Measurements from ENCODE around the gene SPATA13. TPM values are rescaled to one million over a fixed set of nuclear protein-coding genes. Genes with fewer than 3 reads are reported as not detected.
A peak's percentile ranks its signal among the peaks of the same experiment; 100 is the strongest.

Gene SPATA13
- total RNA-seq, 1 experiment from 2014 or later = 14.1 TPM

DNA sequence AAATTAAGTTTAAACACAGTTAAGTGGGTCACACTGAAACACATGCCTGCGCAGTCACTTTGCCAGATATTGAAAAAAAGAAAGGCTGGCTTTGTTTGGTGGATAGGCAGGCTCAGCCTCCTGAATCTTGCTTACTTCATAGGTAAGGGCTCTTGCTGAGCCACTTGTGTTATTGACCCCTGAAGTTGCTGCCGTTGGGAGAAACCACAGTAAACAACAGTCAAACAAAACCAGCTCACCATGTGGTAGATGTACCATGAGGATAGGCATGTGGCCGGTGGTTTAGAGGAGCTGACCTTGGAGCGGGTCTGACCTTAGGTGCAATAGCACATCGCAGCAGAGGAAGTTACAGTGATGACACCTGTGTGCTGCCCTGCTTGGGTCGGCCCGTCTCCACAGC is 52.2 kb downstream of the SPATA13 start:
- H3K14ac ChIP-seq (ENCODE audit: insufficient read depth, low read length) = no peak overlapping the region
- H2BK120ac ChIP-seq (ENCODE audit: low read depth, low read length, poor library complexity, severe bottlenecking) = no peak overlapping the region
- WGBS (ENCODE audit: extremely low coverage, insufficient read length, low lambda C conversion rate) = no CpG with 5 or more reads among the region's 7 CpGs
- H3K27me3 Mint-ChIP-seq (ENCODE audit: low read depth) = no peaks in the 10 kb centered on the region
- no peaks in the 10 kb centered on the region for H3K79me1 ChIP-seq (ENCODE audit: insufficient read depth, low read depth, low read length, poor library complexity, severe bottlenecking)
- H3K4me3 Mint-ChIP-seq = no peak overlapping the region
- no peak overlapping the region for H4K5ac ChIP-seq (ENCODE audit: insufficient read length, low read depth, low read length)
- no peak overlapping the region for H2BK20ac ChIP-seq (ENCODE audit: low read depth, low read length, poor library complexity, severe bottlenecking)
- H2BK12ac ChIP-seq (ENCODE audit: insufficient read length, low read depth, low read length) = no peak overlapping the region
- peaks cover 29 to 37% of the 10 kb centered on the region in 2 experiments for H3K4me1 Mint-ChIP-seq
- no peak overlapping the region for H3K4me2 ChIP-seq (ENCODE audit: insufficient read depth, insufficient read length, low read length)
- H3K9me3 ChIP-seq (ENCODE audit: control insufficient read depth, low read depth, low read length) = no peaks in the 10 kb centered on the region
- H3K9ac ChIP-seq (ENCODE audit: extremely low read depth, insufficient read length, low read length) = no peak overlapping the region
- no peaks in the 10 kb centered on the region for H3K27me3 ChIP-seq (ENCODE audit: insufficient read depth, low read length)
- peaks cover 6% of the 10 kb centered on the region; the same call in 1 of the 2 replicates for H3K79me2 ChIP-seq (ENCODE audit: insufficient read depth, low read length)
- no peak overlapping the region for H2AFZ ChIP-seq (ENCODE audit: low read length)
- H4K20me1 ChIP-seq (ENCODE audit: control insufficient read depth, insufficient read depth, insufficient read length) = no peaks in the 10 kb centered on the region
- H2BK15ac ChIP-seq (ENCODE audit: low read depth, low read length) = no peak overlapping the region
- H3K9me3 Mint-ChIP-seq = no peaks in the 10 kb centered on the region
- no peak overlapping the region for H2BK5ac ChIP-seq (ENCODE audit: insufficient read length, low read length)
- H3K23me2 ChIP-seq (ENCODE audit: insufficient read length, low read depth, low read length, poor library complexity, severe bottlenecking) = no peaks in the 10 kb centered on the region
- H3K4me1 ChIP-seq (ENCODE audit: insufficient read depth, low read length) = peaks cover 7% of the 10 kb centered on the region; the same call in 1 of the 2 replicates
- no peak overlapping the region for H2AK5ac ChIP-seq (ENCODE audit: insufficient read length, low read length)
- TF ChIP-seq, protein P1, sequence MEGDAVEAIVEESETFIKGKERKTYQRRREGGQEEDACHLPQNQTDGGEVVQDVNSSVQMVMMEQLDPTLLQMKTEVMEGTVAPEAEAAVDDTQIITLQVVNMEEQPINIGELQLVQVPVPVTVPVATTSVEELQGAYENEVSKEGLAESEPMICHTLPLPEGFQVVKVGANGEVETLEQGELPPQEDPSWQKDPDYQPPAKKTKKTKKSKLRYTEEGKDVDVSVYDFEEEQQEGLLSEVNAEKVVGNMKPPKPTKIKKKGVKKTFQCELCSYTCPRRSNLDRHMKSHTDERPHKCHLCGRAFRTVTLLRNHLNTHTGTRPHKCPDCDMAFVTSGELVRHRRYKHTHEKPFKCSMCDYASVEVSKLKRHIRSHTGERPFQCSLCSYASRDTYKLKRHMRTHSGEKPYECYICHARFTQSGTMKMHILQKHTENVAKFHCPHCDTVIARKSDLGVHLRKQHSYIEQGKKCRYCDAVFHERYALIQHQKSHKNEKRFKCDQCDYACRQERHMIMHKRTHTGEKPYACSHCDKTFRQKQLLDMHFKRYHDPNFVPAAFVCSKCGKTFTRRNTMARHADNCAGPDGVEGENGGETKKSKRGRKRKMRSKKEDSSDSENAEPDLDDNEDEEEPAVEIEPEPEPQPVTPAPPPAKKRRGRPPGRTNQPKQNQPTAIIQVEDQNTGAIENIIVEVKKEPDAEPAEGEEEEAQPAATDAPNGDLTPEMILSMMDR (conservative IDR thresholded peaks at IDR 0.05) = no peak
- H3K27ac Mint-ChIP-seq = peak overlapping the region in 1 of 3 experiments; percentile 7; a peak in 3 of 7 replicates
- no peak overlapping the region for H3K23ac ChIP-seq (ENCODE audit: insufficient read length, low read depth, low read length)
- H3K56ac ChIP-seq (ENCODE audit: insufficient read length, low read depth, low read length) = no peak overlapping the region
- H3K27ac ChIP-seq (ENCODE audit: insufficient read length, low read depth, low read length) = no peak overlapping the region
- peak overlapping the region; percentile 13 for H3T11ph ChIP-seq (ENCODE audit: low read length)
- DNase-seq = no peak
- H3K18ac ChIP-seq (ENCODE audit: insufficient read length, low read depth, low read length) = no peak overlapping the region
- peak overlapping the region; percentile 77 for H4K8ac ChIP-seq (replicated peaks; ENCODE audit: insufficient read length, low read depth, low read length)
- H3K36me3 Mint-ChIP-seq (ENCODE audit: insufficient read depth in 1 of 3, low read depth in 3 of 3) = peaks cover 0 to 2% (median 0%) of the 10 kb centered on the region in 3 experiments; a peak in 3 of 7 replicates
- H4K91ac ChIP-seq (ENCODE audit: insufficient read length, low read depth, low read length) = no peak overlapping the region
- no peak overlapping the region for H3K4ac ChIP-seq (ENCODE audit: low read depth, low read length)

Data from H9 (cell line).